Common myeloid progenitor, CD34-positive (primary cell): ENCODE measurements around the gene ZNF428.

Experiments used
- CTCF ChIA-PET: fragments of 350-600 bp; sonication (Branson Sonifier 250); formaldehyde crosslinking; loops from one replicate; lab custom pipeline; 2021; ENCODE audit warnings: antibody characterized with exemption; lab: Charles Lee
- POLR2A ChIA-PET: fragments of 350-600 bp; sonication (Branson Sonifier 250); formaldehyde crosslinking; loops from one replicate; lab custom pipeline; 2021; ENCODE audit warnings: antibody characterized with exemption; lab: Charles Lee
- DNase-seq, 3 donors: peaks; one replicate each; pipeline versions ENCODE4 v3.0.0 to v3.0.0-alpha.2; 2013
- H3K27ac ChIP-seq, 2 experiments: 1 replicate in 1 of 2; 2 replicates in 1 of 2; pipeline ENCODE4 v1.7.0; 2013; ENCODE audit warnings: inconsistent platforms in 2 of 2, low read length in 2 of 2, mild to moderate bottlenecking in 2 of 2, low read depth in 1 of 2, moderate library complexity in 1 of 2; ENCODE audit not compliant: severe bottlenecking in 2 of 2, insufficient read depth in 1 of 2, poor library complexity in 1 of 2
- H3K27me3 ChIP-seq, 5 experiments: replicated peaks in 2 of 5; 1 replicate in 3 of 5; 2 replicates in 2 of 5; pipeline versions ENCODE4 v1.6.1 to v1.7.0; 2013; ENCODE audit warnings: low read length in 4 of 5, mild to moderate bottlenecking in 2 of 5, moderate library complexity in 2 of 5, inconsistent platforms in 1 of 5; ENCODE audit not compliant: insufficient read depth in 5 of 5, control insufficient read depth in 4 of 5
- H3K36me3 ChIP-seq, 4 experiments: 1 replicate in 2 of 4; 2 replicates in 2 of 4; pipeline versions ENCODE4 v1.6.1 to v1.7.0; 2013; ENCODE audit warnings: low read length in 3 of 4, control low read depth in 1 of 4, mild to moderate bottlenecking in 1 of 4; ENCODE audit not compliant: control insufficient read depth in 4 of 4, insufficient read depth in 4 of 4
- H3K4me1 ChIP-seq, 4 experiments: 1 replicate in 3 of 4; 2 replicates in 1 of 4; pipeline versions ENCODE4 v1.6.1 to v1.7.1; 2013; ENCODE audit warnings: low read length in 3 of 4, mild to moderate bottlenecking in 3 of 4, control low read depth in 1 of 4, inconsistent platforms in 1 of 4, moderate library complexity in 1 of 4; ENCODE audit not compliant: control insufficient read depth in 4 of 4, insufficient read depth in 4 of 4; ENCODE audit errors: control extremely low read depth in 1 of 4
- H3K4me3 ChIP-seq, 7 experiments: 1 replicate in 4 of 7; 2 replicates in 3 of 7; pipeline versions ENCODE4 v1.5.1 to v1.7.0; 2013; ENCODE audit warnings: mild to moderate bottlenecking in 7 of 7, low read length in 6 of 7, moderate library complexity in 6 of 7, inconsistent platforms in 2 of 7, low read depth in 2 of 7, control low read depth in 1 of 7; ENCODE audit not compliant: insufficient read depth in 4 of 7, control insufficient read depth in 1 of 7; ENCODE audit errors: extremely low read depth in 1 of 7
- H3K9me3 ChIP-seq, 5 experiments: 1 replicate in 4 of 5; 2 replicates in 1 of 5; pipeline versions ENCODE4 v1.6.1 to v1.7.1; 2013; ENCODE audit warnings: low read length in 4 of 5, mild to moderate bottlenecking in 2 of 5, inconsistent platforms in 1 of 5, low read depth in 1 of 5, moderate library complexity in 1 of 5; ENCODE audit not compliant: control insufficient read depth in 4 of 5, insufficient read depth in 2 of 5; ENCODE audit errors: control extremely low read depth in 1 of 5
- WGBS: methylation state at CpG from one replicate; pipeline ENCODE4 v1.1.5; 2013; ENCODE audit not compliant: insufficient coverage; 5-methylcytosine and 5-hydroxymethylcytosine counted together

ZNF428 gene

DNA sequence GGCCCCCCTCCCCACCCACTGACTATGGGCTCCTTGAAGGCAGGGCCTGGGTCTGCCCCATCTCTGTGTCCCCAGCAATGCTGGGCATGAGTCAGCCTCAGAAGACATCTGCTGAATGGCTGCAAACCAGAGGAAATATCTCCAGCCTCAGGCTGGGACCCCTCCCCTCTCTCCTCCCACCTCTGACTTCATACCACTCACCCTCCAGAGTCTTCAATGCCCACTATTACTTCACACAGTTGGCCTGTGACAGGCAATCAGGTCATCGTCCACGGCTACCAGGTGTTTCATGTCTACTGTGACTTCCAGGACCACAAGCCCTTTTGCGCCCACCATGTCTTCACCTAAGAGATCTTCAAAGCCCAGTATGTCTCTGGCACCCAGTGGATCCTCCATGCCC is 7.6 kb downstream of the ZNF428 start, which contains the start of gene SRRM5:
SRRM5 (plus strand) TSS at position 301 of the 400 bp plus-strand sequence; CDS start at position 335, 34 bp downstream.
- Histone ChIP-seq H3K36me3 (peaks cover 7 to 38% (median 31%) of the 10 kb centered on the region in 4 experiments), H3K27me3 (no peaks in the 10 kb centered on the region), H3K9me3 (no peaks in the 10 kb centered on the region), H3K4me3 (no peak within 1 kb of the TSS), H3K4me1 (peaks cover 3 to 15% (median 10%) of the 10 kb centered on the region in 4 experiments), H3K27ac (peak within 1 kb of the TSS in 1 of 2 experiments; percentile 25)
- POLR2A ChIA-PET, result no interaction called here
- no peak for DNase-seq
- CTCF ChIA-PET, result interaction anchor here (1.1 kb wide), 1 partner anchor 76 kb away, joined by 3 read pairs; no protein-coding TSS in a partner anchor
- WGBS, result 100% methylated on average over 2 of the region's 3 CpGs

DNA sequence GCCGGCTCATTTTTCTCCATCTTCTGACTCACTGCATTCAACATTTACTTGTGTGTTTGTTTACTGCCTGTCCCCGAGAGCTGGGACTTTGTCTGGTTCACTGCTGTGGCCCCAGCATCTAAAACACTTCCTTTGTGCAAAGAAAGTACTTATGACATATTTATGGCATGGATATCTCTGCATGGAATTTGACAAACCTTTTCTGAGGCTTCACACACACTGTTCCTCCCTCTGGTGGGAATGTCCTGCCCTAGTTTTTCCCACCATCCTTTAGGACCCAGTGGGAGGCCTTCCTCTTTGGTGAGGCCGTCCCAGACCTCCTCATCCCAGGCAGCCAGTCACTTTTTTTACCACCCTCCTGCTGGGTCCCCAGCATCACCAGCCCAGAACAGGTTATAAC is 8.9 kb downstream of the ZNF428 start:
- no peak for DNase-seq
- H3K9me3 ChIP-seq, result no peaks in the 10 kb centered on the region
- no peaks in the 10 kb centered on the region for H3K27me3 ChIP-seq
- WGBS, result 94% methylated on average over 1 of the region's 3 CpGs
- ChIA-PET CTCF (interaction anchor here (1.1 kb wide), 1 partner anchor 13 kb away, joined by 4 read pairs; no protein-coding TSS in a partner anchor), POLR2A (no interaction called here)
- H3K36me3 ChIP-seq, result peaks cover 7 to 46% (median 35%) of the 10 kb centered on the region in 4 experiments
- H3K27ac ChIP-seq, result no peak overlapping the region
- peaks cover 3 to 15% (median 11%) of the 10 kb centered on the region in 4 experiments for H3K4me1 ChIP-seq
- H3K4me3 ChIP-seq, result no peak overlapping the region

DNA sequence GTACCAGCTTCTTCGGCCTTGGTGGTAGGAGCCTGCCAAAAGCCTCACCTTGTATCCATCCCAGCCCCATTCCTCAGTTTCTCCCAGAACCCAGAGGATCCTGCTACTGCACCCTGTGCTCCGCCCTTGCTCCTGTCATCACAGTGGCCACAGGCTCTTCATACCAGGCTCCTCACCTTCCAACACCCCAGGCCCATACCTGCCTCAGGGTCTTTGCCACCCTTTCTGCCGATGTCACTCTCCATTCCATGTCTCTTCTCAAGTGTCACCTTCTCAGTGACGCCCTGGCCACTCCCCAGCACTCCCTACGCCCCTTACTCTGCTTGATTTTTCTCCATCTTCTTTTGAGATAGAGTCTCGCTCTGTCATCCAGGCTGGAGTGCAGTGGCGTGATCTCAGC is 9.6 kb downstream of the ZNF428 start:
- ChIA-PET CTCF (no interaction called here), POLR2A (no interaction called here)
- DNase-seq, result no peak
- Histone ChIP-seq H3K36me3 (peaks cover 7 to 52% (median 35%) of the 10 kb centered on the region in 4 experiments), H3K27ac (no peak overlapping the region), H3K27me3 (no peaks in the 10 kb centered on the region), H3K4me3 (no peak overlapping the region), H3K9me3 (no peaks in the 10 kb centered on the region), H3K4me1 (peaks cover 3 to 15% (median 11%) of the 10 kb centered on the region in 4 experiments)
- 95% methylated on average over 6 of the region's 7 CpGs for WGBS

DNA sequence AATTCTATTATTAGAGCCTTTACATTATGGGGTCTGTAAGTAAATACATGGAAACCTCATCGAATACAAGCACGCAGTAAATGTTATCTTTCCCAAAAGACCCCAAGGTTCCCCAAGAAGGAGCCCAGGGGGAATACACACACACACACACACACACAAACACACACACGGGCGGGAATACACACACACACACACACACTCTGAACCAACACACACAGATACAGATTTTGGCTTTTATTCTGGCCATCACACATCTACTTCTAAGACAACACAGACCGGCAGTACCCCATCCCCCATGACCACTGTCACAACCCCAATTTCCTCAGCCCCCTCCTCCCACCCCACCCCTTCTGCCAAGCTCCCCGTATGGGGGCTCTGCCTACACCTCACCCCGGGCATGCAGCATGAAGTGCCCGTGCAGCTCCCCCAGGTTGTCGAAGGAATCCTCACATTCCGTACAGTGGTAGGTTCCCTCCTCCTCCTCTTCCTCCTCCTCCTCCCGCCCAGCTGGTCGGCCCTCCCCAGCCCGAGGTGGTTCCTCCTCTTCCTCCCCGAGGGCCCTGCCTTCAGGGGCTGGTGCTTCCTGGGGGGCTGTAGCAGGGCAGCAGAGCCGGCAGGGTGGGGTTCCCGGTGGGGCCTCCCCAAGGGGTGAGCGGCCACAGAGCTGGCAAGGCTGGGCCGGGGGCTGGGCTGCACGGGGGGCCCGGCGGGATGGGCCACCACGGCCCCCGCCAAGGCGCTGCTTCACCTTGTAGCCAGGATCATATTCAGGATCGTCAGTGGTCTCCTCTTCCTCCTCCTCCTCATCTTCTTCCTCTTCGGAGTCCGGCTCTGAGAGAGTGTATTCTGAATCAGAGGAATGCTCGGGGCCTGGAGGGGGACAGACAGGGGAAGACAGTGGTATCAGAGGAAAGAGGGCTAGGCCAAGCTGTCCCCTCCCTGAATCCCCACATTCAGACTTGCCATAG is 11.9 kb downstream of the ZNF428 start:
- WGBS, result 16% methylated on average over 12 of the region's 28 CpGs
- ChIA-PET POLR2A (interaction anchor here (0.6 kb wide), 1 partner anchor 70 kb away, joined by 5 read pairs; no protein-coding TSS in a partner anchor), CTCF (no interaction called here)
- no peak for DNase-seq
- peaks cover 7 to 46% (median 25%) of the 10 kb centered on the region in 4 experiments for H3K36me3 ChIP-seq
- H3K4me1 ChIP-seq, result peaks cover 3 to 15% (median 11%) of the 10 kb centered on the region in 4 experiments
- H3K4me3 ChIP-seq, result peak overlapping the region in 4 of 7 experiments; percentile 3 to 67 (median 38)
- H3K9me3 ChIP-seq, result no peaks in the 10 kb centered on the region
- peak overlapping the region; percentile 40 to 54 for H3K27ac ChIP-seq
- H3K27me3 ChIP-seq, result no peaks in the 10 kb centered on the region

DNA sequence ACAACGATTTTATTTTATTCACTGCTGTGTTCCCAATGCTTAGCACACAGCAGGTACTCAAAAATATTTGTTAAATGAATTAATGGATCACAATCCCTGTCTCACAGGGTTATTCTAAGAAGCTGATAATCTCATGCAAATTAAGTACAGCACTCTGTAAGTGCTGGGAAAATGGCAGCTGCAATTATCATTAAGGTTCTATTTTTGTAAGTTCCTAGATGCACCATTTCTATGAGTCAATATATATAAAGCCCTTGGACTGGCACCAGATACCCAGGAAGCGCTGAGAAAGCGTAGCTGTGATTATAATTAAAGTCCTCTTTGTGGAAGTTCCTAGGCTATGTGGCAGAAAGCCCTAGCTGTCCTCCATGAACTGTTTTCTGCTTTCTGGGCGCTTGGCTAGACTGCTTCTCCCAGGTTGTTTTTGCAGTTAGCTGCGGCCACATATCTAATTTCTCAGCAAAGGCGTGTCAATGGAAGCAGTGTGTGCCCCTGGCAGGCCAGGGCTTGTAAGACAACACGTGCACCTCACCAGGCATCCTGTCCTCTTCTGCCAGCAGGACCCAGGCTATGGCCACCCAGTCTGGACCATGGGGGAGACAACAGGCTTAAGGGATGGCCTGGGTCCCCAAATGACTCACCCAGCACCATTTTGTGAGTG is 12.7 kb downstream of the ZNF428 start:
- peak overlapping the region in 1 of 2 experiments; percentile 49 for H3K27ac ChIP-seq
- WGBS, result 98% methylated on average over 6 of the region's 7 CpGs

DNA sequence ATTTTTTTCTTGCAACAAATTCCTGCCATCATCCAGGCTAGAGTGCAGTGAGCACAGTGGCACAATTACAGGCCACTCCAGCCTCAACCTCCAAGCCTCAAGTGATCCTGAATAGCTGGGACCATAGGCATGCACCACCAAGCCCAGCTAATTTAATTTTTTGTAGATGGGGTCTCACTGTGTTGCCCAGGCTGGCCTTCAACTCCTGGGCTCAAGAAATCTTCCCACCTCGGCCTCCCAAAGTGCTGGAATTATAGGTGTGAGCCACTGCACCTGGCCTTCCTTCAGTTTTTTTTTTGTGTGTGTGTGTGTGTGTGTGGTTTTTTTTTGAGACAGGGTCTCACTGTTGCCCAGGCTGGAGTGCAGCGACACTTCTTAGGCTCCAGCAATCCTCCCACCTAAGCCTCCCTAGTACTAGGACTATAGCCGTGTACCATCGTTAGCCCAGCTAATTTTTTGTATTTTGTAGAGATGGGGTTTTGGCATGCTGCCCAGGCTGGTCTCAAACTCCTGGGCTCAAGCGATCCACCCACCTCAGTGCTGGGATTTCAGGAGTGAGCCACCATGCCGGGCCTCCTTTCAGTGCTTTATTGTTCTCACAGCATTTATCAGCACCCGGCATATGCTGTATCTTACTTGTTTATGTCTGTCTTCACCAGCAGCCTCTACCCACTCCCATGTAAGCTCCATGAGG is 13.4 kb downstream of the ZNF428 start:
- Histone ChIP-seq H3K9me3 (no peaks in the 10 kb centered on the region), H3K27me3 (no peaks in the 10 kb centered on the region), H3K27ac (no peak overlapping the region), H3K4me3 (no peak overlapping the region), H3K36me3 (peaks cover 3 to 44% (median 20%) of the 10 kb centered on the region in 4 experiments), H3K4me1 (peaks cover 3 to 15% (median 11%) of the 10 kb centered on the region in 4 experiments)
- ChIA-PET POLR2A (no interaction called here), CTCF (interaction anchor here (0.8 to 3.0 kb wide), 5 partner anchors 8 to 46 kb away, joined by 3 to 10 read pairs (median 3); no protein-coding TSS in a partner anchor)
- 92% methylated on average over 2 of the region's 7 CpGs for WGBS
- no peak for DNase-seq

More for the DNA sequence above, 12.7 kb downstream of the ZNF428 start:
- Histone ChIP-seq H3K4me1 (peaks cover 3 to 15% (median 11%) of the 10 kb centered on the region in 4 experiments), H3K36me3 (peaks cover 3 to 42% (median 20%) of the 10 kb centered on the region in 4 experiments), H3K27me3 (no peaks in the 10 kb centered on the region), H3K9me3 (no peaks in the 10 kb centered on the region), H3K4me3 (peak overlapping the region in 1 of 7 experiments; percentile 67)
- ChIA-PET CTCF (interaction anchor here (0.8 to 3.0 kb wide), 2 partner anchors 9 kb away, joined by 3 to 10 read pairs; no protein-coding TSS in a partner anchor), POLR2A (no interaction called here)
- no peak for DNase-seq
